ENCODE measurements around the gene RNF31. TPM values are rescaled to one million over a fixed set of nuclear protein-coding genes. Genes with fewer than 3 reads are reported as not detected.
A peak's percentile ranks its signal among the peaks of the same experiment; 100 is the strongest.

The RNF31 gene
- total RNA-seq, 1 donor from 2014 or later: 59.0 TPM

DNA sequence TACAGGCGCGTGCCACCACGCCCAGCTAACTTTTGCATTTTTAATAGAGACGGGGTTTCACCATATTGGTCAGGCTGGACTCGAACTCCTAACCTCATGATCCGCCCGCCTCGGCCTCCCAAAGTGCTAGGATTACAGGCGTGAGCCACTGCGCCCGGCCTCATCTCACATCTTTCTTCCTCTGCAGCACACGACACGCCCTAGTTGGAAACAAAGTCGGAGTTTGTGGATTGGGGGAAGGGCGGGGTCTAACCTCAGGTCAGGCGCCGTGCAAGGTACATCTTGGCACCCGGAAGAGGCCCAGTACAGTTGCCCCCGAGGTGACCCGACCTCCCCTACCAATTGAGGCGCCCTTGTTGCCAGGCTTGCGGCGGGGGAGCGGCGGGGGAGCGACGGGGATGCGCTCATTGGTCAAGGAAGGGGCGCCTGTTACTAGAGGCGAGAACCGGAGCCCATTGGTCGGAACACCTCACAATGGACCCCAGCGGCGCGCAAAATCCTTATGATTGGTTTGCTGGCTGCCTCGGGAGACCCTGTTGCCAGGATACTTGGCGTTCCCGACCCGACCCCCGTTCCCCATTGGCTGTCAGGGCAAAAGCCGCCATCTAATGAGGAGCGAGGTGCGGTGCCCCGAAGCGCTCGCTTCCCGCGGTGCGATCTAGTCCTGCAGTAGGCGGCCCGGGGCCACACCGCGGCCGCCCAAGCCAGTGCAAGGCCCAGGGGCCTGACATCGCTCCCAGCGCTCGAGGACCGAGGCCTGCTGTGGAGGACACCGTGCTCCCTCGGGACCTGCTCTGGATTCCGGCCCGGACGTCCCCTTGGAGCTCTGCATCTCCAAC is 24.3 kb downstream of the RNF31 start, which contains the start of gene REC8:
Gene REC8, plus strand, starts transcription at position 659 of the 839 bp plus-strand sequence. CDS start 473 bp downstream, outside the sequence.
- peaks cover 26% of the 10 kb centered on the region for H3K36me3 Mint-ChIP-seq (ENCODE audit: low read depth, unreplicated experiment)
- no peaks in the 10 kb centered on the region for H3K27me3 Mint-ChIP-seq (ENCODE audit: low read depth, unreplicated experiment)
- no peak within 1 kb of the TSS for H3K27ac Mint-ChIP-seq (ENCODE audit: unreplicated experiment)
- Histone ChIP-seq H3K27me3 (ENCODE audit: insufficient read depth, low read length) (no peaks in the 10 kb centered on the region), H4K20me1 (ENCODE audit: insufficient read depth, low read length) (no peaks in the 10 kb centered on the region), H3K79me2 (ENCODE audit: insufficient read depth, low read length) (no peaks in the 10 kb centered on the region), H3K4me3 (ENCODE audit: insufficient read depth, low read depth, low read length) (peak within 1 kb of the TSS; percentile 50), H3K4me1 (ENCODE audit: insufficient read depth, low read length) (peaks cover 14% of the 10 kb centered on the region), H3K9me3 (ENCODE audit: insufficient read depth, low read depth, low read length) (no peaks in the 10 kb centered on the region), H3K36me3 (ENCODE audit: insufficient read depth, low read length) (no peaks in the 10 kb centered on the region), H3K9ac (ENCODE audit: low read length) (peak within 1 kb of the TSS; percentile 36), H2AFZ (ENCODE audit: low read depth, low read length) (peak within 1 kb of the TSS; percentile 63), H3K4me2 (ENCODE audit: low read length) (peak within 1 kb of the TSS; percentile 84), H3K27ac (ENCODE audit: low read depth, low read length) (no peak within 1 kb of the TSS)
- TF ChIP-seq, protein P1, sequence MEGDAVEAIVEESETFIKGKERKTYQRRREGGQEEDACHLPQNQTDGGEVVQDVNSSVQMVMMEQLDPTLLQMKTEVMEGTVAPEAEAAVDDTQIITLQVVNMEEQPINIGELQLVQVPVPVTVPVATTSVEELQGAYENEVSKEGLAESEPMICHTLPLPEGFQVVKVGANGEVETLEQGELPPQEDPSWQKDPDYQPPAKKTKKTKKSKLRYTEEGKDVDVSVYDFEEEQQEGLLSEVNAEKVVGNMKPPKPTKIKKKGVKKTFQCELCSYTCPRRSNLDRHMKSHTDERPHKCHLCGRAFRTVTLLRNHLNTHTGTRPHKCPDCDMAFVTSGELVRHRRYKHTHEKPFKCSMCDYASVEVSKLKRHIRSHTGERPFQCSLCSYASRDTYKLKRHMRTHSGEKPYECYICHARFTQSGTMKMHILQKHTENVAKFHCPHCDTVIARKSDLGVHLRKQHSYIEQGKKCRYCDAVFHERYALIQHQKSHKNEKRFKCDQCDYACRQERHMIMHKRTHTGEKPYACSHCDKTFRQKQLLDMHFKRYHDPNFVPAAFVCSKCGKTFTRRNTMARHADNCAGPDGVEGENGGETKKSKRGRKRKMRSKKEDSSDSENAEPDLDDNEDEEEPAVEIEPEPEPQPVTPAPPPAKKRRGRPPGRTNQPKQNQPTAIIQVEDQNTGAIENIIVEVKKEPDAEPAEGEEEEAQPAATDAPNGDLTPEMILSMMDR (IDR thresholded peaks at IDR 0.05; ENCODE audit: insufficient read depth, low read depth, low read length): no peak
- no peak for TF ChIP-seq EZH2 (IDR thresholded peaks at IDR 0.05; ENCODE audit: insufficient read depth, low read length)
- peak within 1 kb of the TSS; percentile 75 for H3K4me3 Mint-ChIP-seq (ENCODE audit: unreplicated experiment)
- H3K9me3 Mint-ChIP-seq (ENCODE audit: unreplicated experiment): no peaks in the 10 kb centered on the region
- peak; percentile 93 for DNase-seq (ENCODE audit: low read depth)
- no peak for FAIRE-seq
- no peaks in the 10 kb centered on the region for H3K4me1 Mint-ChIP-seq (ENCODE audit: low read depth, unreplicated experiment)

DNA sequence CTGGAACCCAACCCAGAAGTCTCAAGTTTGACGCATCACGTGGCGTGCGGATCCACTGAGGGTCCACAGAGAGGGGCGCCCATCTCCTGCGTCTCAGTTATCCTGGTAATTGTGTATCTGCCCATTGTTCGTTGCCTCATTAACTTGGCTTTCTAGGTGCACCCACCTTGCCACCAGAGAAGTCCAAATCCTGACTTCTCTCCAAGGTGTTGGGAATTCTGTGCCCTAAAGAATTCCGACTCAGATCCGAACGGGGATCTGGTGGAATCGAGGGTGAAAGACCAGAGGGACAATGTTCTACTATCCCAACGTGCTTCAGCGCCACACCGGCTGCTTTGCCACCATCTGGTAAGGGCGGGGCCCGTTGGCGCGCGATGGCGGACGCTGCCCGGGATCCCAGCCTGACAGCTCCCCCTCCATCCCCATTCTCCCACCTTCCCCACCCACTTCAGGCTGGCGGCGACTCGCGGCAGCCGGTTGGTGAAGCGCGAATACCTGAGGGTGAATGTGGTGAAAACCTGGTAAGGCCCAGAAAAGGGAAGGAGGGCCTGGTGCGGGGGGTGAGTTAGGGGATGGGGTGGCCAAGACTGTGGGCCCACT is 25.1 kb downstream of the RNF31 start:
- Histone ChIP-seq H3K4me3 (ENCODE audit: insufficient read depth, low read depth, low read length) (peak overlapping the region; percentile 50), H3K9ac (ENCODE audit: low read length) (peak overlapping the region; percentile 36), H3K36me3 (ENCODE audit: insufficient read depth, low read length) (no peaks in the 10 kb centered on the region), H3K27me3 (ENCODE audit: insufficient read depth, low read length) (no peaks in the 10 kb centered on the region), H3K4me1 (ENCODE audit: insufficient read depth, low read length) (peaks cover 14% of the 10 kb centered on the region), H3K27ac (ENCODE audit: low read depth, low read length) (no peak overlapping the region), H2AFZ (ENCODE audit: low read depth, low read length) (peak overlapping the region; percentile 63), H3K4me2 (ENCODE audit: low read length) (peak overlapping the region; percentile 84), H4K20me1 (ENCODE audit: insufficient read depth, low read length) (peaks cover 4% of the 10 kb centered on the region), H3K79me2 (ENCODE audit: insufficient read depth, low read length) (no peaks in the 10 kb centered on the region), H3K9me3 (ENCODE audit: insufficient read depth, low read depth, low read length) (no peaks in the 10 kb centered on the region)
- H3K27me3 Mint-ChIP-seq (ENCODE audit: low read depth, unreplicated experiment): no peaks in the 10 kb centered on the region
- no peaks in the 10 kb centered on the region for H3K4me1 Mint-ChIP-seq (ENCODE audit: low read depth, unreplicated experiment)
- H3K36me3 Mint-ChIP-seq (ENCODE audit: low read depth, unreplicated experiment): peaks cover 25% of the 10 kb centered on the region
- TF ChIP-seq EZH2 (IDR thresholded peaks at IDR 0.05; ENCODE audit: insufficient read depth, low read length): no peak
- TF ChIP-seq, protein P1 (IDR thresholded peaks at IDR 0.05; ENCODE audit: insufficient read depth, low read depth, low read length): no peak
- no peaks in the 10 kb centered on the region for H3K9me3 Mint-ChIP-seq (ENCODE audit: unreplicated experiment)
- H3K4me3 Mint-ChIP-seq (ENCODE audit: unreplicated experiment): peak overlapping the region; percentile 75
- FAIRE-seq (no peak), DNase-seq (ENCODE audit: low read depth) (no peak)
- no peak overlapping the region for H3K27ac Mint-ChIP-seq (ENCODE audit: unreplicated experiment)
